Activated T-cell treated with anti-CD3 and anti-CD28 coated beads, Interleukin-2, amount 50 U/mL, for 72 hours (primary cell): ENCODE measurements around the gene LIPC. TPM values are rescaled to one million over a fixed set of nuclear protein-coding genes. Genes with fewer than 3 reads are reported as not detected.

Source experiments
- ATAC-seq, 2 donors: fragments of 150-1000 bp; cut with Tn5 transposase; replicated peaks in 1 of 2; 2 replicates each; pipeline ENCODE4 v1.10.0; 2021; ENCODE audit warnings: moderate library complexity in 2 of 2, mild to moderate bottlenecking in 1 of 2
- DNase-seq, 2 donors: peaks; one replicate each; pipeline ENCODE4 v3.0.0; 2021 to 2022; ENCODE audit warnings: mixed read lengths in 1 of 2
- H3K27ac Mint-ChIP-seq: one replicate; pipeline ENCODE4 v1.8.0; 2022; ENCODE audit warnings: mild to moderate bottlenecking, moderate library complexity, mixed read lengths
- H3K27me3 Mint-ChIP-seq: one replicate; pipeline ENCODE4 v1.8.0; 2022; ENCODE audit warnings: low read depth, mixed read lengths
- H3K36me3 Mint-ChIP-seq, 2 donors: one replicate each; pipeline ENCODE4 v1.8.0; 2022; ENCODE audit warnings: mixed read lengths in 2 of 2, mild to moderate bottlenecking in 1 of 2; ENCODE audit not compliant: insufficient read depth in 2 of 2
- H3K4me1 Mint-ChIP-seq: one replicate; pipeline ENCODE4 v1.8.0; 2022; ENCODE audit warnings: low read depth, mixed read lengths
- H3K4me3 Mint-ChIP-seq, 2 donors: one replicate each; pipeline ENCODE4 v1.8.0; 2022; ENCODE audit warnings: mild to moderate bottlenecking in 2 of 2, mixed read lengths in 2 of 2, moderate library complexity in 2 of 2
- H3K9me3 Mint-ChIP-seq, 2 donors: one replicate each; pipeline ENCODE4 v1.8.0; 2022; ENCODE audit warnings: mixed read lengths in 2 of 2
- total RNA-seq, 2 donors: library from RNA; stranded (reverse); gene quantifications; one replicate each; pipeline ENCODE4 v1.2.3, GENCODE V29; 2022

The LIPC gene
- total RNA-seq, 2 donors from 2014 or later: 0.93 to 2.2 TPM

GRCh38 chr15:58427987-58428386 is 3.8 kb upstream of the LIPC start:
- Mint-ChIP-seq H3K9me3 (peaks cover 0 to 1% of the 10 kb centered on the region in 2 donors), H3K27me3 (no peaks in the 10 kb centered on the region), H3K36me3 (no peaks in the 10 kb centered on the region), H3K4me1 (peaks cover 6% of the 10 kb centered on the region), H3K4me3 (no peak overlapping the region), H3K27ac (no peak overlapping the region)
- ATAC-seq (no peak), DNase-seq (no peak)

GRCh38 chr15:58430224-58430787 is 1.5 kb upstream of the LIPC start:
- H3K36me3 Mint-ChIP-seq: no peaks in the 10 kb centered on the region
- DNase-seq (no peak), ATAC-seq (no peak)
- H3K27me3 Mint-ChIP-seq: no peaks in the 10 kb centered on the region
- no peak overlapping the region for H3K27ac Mint-ChIP-seq
- no peaks in the 10 kb centered on the region for H3K4me1 Mint-ChIP-seq
- H3K4me3 Mint-ChIP-seq: no peak overlapping the region
- no peaks in the 10 kb centered on the region for H3K9me3 Mint-ChIP-seq

GRCh38 chr15:58432401-58432800 is 610 bp downstream of the LIPC start:
- no peak overlapping the region for H3K27ac Mint-ChIP-seq
- no peaks in the 10 kb centered on the region for H3K36me3 Mint-ChIP-seq
- H3K27me3 Mint-ChIP-seq: no peaks in the 10 kb centered on the region
- no peaks in the 10 kb centered on the region for H3K4me1 Mint-ChIP-seq
- DNase-seq (no peak), ATAC-seq (no peak)
- no peak overlapping the region for H3K4me3 Mint-ChIP-seq
- H3K9me3 Mint-ChIP-seq: no peaks in the 10 kb centered on the region

- ATAC-seq (no peak), DNase-seq (no peak)
These were observed 2.0 kb downstream of the LIPC start for GRCh38 chr15:58433597-58434333.

GRCh38 chr15:58434334-58434875 is 2.6 kb downstream of the LIPC start:
- Mint-ChIP-seq H3K4me3 (no peak overlapping the region), H3K27ac (no peak overlapping the region), H3K4me1 (no peaks in the 10 kb centered on the region), H3K36me3 (no peaks in the 10 kb centered on the region), H3K27me3 (no peaks in the 10 kb centered on the region), H3K9me3 (no peaks in the 10 kb centered on the region)
- DNase-seq (no peak), ATAC-seq (no peak)

More at GRCh38 chr15:58433597-58434333, 2.0 kb downstream of the LIPC start:
- Mint-ChIP-seq H3K9me3 (no peaks in the 10 kb centered on the region), H3K36me3 (no peaks in the 10 kb centered on the region), H3K4me3 (no peak overlapping the region), H3K4me1 (no peaks in the 10 kb centered on the region), H3K27ac (no peak overlapping the region), H3K27me3 (no peaks in the 10 kb centered on the region)

GRCh38 chr15:58436552-58436951 is 4.8 kb downstream of the LIPC start:
- H3K4me3 Mint-ChIP-seq: no peak overlapping the region
- DNase-seq: no peak

GRCh38 chr15:58437531-58438105 is 5.8 kb downstream of the LIPC start:
- H3K9me3 Mint-ChIP-seq: no peaks in the 10 kb centered on the region
- no peak overlapping the region for H3K4me3 Mint-ChIP-seq
- no peaks in the 10 kb centered on the region for H3K36me3 Mint-ChIP-seq
- no peak overlapping the region for H3K27ac Mint-ChIP-seq
- H3K4me1 Mint-ChIP-seq: peaks cover 20% of the 10 kb centered on the region
- no peaks in the 10 kb centered on the region for H3K27me3 Mint-ChIP-seq
- DNase-seq: no peak
- ATAC-seq: no peak

More at GRCh38 chr15:58436552-58436951, 4.8 kb downstream of the LIPC start:
- Mint-ChIP-seq H3K36me3 (no peaks in the 10 kb centered on the region), H3K27ac (peak overlapping the region; percentile 27), H3K27me3 (no peaks in the 10 kb centered on the region), H3K9me3 (no peaks in the 10 kb centered on the region), H3K4me1 (peaks cover 13% of the 10 kb centered on the region)
- no peak for ATAC-seq

GRCh38 chr15:58438111-58438510 is 6.3 kb downstream of the LIPC start:
- H3K27ac Mint-ChIP-seq: no peak overlapping the region

GRCh38 chr15:58438956-58439355 is 7.2 kb downstream of the LIPC start:
- peaks cover 26% of the 10 kb centered on the region for H3K4me1 Mint-ChIP-seq

More at GRCh38 chr15:58438111-58438510, 6.3 kb downstream of the LIPC start:
- Mint-ChIP-seq H3K36me3 (no peaks in the 10 kb centered on the region), H3K4me1 (peaks cover 20% of the 10 kb centered on the region), H3K27me3 (no peaks in the 10 kb centered on the region), H3K4me3 (no peak overlapping the region), H3K9me3 (no peaks in the 10 kb centered on the region)
- ATAC-seq (no peak), DNase-seq (no peak)

GRCh38 chr15:58440158-58440910 is 8.5 kb downstream of the LIPC start:
- Mint-ChIP-seq H3K36me3 (no peaks in the 10 kb centered on the region), H3K4me1 (peaks cover 32% of the 10 kb centered on the region), H3K9me3 (no peaks in the 10 kb centered on the region), H3K27ac (peak overlapping the region; percentile 26), H3K27me3 (no peaks in the 10 kb centered on the region), H3K4me3 (no peak overlapping the region)
- DNase-seq (no peak), ATAC-seq (no peak)

More at GRCh38 chr15:58438956-58439355, 7.2 kb downstream of the LIPC start:
- Mint-ChIP-seq H3K36me3 (no peaks in the 10 kb centered on the region), H3K9me3 (no peaks in the 10 kb centered on the region), H3K27ac (no peak overlapping the region), H3K4me3 (no peak overlapping the region), H3K27me3 (no peaks in the 10 kb centered on the region)
- DNase-seq (peak; percentile 36 to 37), ATAC-seq (peak; percentile 68 to 80)

- peaks cover 32% of the 10 kb centered on the region for H3K4me1 Mint-ChIP-seq
- no peaks in the 10 kb centered on the region for H3K9me3 Mint-ChIP-seq
- H3K27me3 Mint-ChIP-seq: no peaks in the 10 kb centered on the region
- peak overlapping the region; percentile 26 for H3K27ac Mint-ChIP-seq
- no peak for ATAC-seq
- no peaks in the 10 kb centered on the region for H3K36me3 Mint-ChIP-seq
- DNase-seq: no peak
- no peak overlapping the region for H3K4me3 Mint-ChIP-seq
These were observed 9.1 kb downstream of the LIPC start for GRCh38 chr15:58440922-58441321.

- no peak overlapping the region for H3K4me3 Mint-ChIP-seq
- H3K4me1 Mint-ChIP-seq: peaks cover 32% of the 10 kb centered on the region
- ATAC-seq (no peak), DNase-seq (no peak)
- H3K36me3 Mint-ChIP-seq: no peaks in the 10 kb centered on the region
- no peaks in the 10 kb centered on the region for H3K27me3 Mint-ChIP-seq
- H3K27ac Mint-ChIP-seq: peak overlapping the region; percentile 19
- H3K9me3 Mint-ChIP-seq: no peaks in the 10 kb centered on the region
These were observed 9.7 kb downstream of the LIPC start for GRCh38 chr15:58441376-58442070.
